ENCODE measurements around the gene LDHA.
"Not testable (repeated sequence)": the region's sequence is repeated elsewhere in the genome, so short reads cannot be mapped to it uniquely, and the experiment has no call there.

Gene LDHA

DNA sequence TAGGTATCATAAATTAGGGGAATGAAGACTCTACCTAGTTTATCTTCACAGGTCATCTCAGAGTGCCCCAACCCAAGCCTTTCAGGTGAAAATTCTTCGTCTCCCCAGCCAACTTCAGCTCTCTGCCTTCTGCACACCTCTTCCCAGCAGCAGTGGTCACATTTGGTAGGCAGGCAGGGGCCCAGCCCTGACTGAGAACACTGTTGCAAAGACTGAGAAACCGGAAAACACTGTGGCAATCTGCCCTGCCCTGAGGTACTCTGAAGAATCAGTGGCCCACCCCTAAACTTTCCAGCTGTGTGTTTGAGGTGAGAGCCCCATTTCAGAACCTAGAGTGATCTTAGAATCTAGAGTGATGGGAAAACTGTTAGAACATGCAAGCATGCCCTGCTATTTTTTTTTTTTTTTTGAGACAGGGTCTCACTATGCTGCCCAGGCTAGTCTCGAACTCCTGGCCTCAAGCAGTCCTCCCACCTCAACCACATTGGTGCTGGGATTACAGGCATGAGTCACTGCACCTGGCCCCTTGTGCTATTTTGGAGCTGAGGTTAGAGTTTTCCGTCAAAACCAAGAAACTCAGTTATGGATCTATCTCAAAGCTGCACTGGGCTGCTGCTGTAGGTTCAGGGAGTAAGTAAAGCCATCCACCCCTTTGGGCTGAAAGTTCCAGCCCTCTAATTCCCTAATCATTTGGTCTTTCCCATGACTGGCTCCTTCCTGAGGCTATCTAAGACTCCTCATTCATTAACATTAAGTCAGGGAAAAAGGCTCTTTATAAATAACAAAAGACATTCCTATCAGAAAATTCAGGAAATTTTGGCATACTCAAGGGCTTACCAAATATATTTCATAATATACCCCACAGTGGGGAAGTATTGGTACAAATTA lies 1.7 kb upstream of the LDHA start:
- in situ Hi-C loops (cut with HindIII; ENCODE audit: low sequenced_read_pairs), result no loop called here
- H3K4me3 ChIP-seq (ENCODE audit: low read depth, low read length), result no peak overlapping the region
- DNase-seq (ENCODE audit: low read depth), result no peak
- TF ChIP-seq, protein P1, sequence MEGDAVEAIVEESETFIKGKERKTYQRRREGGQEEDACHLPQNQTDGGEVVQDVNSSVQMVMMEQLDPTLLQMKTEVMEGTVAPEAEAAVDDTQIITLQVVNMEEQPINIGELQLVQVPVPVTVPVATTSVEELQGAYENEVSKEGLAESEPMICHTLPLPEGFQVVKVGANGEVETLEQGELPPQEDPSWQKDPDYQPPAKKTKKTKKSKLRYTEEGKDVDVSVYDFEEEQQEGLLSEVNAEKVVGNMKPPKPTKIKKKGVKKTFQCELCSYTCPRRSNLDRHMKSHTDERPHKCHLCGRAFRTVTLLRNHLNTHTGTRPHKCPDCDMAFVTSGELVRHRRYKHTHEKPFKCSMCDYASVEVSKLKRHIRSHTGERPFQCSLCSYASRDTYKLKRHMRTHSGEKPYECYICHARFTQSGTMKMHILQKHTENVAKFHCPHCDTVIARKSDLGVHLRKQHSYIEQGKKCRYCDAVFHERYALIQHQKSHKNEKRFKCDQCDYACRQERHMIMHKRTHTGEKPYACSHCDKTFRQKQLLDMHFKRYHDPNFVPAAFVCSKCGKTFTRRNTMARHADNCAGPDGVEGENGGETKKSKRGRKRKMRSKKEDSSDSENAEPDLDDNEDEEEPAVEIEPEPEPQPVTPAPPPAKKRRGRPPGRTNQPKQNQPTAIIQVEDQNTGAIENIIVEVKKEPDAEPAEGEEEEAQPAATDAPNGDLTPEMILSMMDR (IDR thresholded peaks at IDR 0.05; ENCODE audit: low read depth, low read length, missing control alignments), result no peak

DNA sequence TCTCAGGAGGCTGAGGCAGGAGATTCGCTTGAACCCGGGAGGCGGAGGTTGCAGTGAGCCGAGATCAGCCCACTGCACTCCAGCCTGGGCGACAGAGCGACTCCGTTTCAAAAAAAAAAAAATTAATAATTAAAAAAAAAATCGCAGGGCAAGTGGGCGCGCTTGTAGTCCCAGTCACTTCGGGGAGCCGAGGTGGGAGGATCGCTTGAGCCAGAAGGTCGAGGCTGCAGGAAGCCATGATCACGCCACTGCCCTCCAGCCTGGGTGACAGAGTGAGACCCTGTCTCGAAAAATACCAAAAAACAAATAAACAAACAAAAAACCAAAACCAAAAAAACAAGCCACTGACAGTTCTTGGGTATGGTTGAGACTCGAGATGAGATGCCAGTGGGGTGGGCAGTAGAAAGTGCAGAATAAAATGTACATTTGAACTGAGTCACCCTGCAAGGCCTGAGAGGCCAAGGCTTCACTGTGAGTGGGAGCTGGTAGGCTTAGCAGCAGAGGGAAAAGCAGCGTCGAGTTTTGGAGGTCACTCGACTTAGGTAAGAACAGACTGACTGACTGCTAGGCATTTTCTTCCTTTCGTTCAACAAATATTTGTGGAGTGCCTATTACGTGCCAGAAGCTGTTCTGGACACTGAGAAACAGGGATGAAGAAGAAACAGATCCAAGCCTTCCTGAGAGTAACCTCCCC lies 635 bp upstream of the LDHA start:
- in situ Hi-C loops (cut with HindIII; ENCODE audit: low sequenced_read_pairs), result no loop called here
- peak overlapping the region; percentile 96 for H3K4me3 ChIP-seq (ENCODE audit: low read depth, low read length)
- DNase-seq (ENCODE audit: low read depth), result no peak
- TF ChIP-seq, protein P1 (IDR thresholded peaks at IDR 0.05; ENCODE audit: low read depth, low read length, missing control alignments), result no peak

DNA sequence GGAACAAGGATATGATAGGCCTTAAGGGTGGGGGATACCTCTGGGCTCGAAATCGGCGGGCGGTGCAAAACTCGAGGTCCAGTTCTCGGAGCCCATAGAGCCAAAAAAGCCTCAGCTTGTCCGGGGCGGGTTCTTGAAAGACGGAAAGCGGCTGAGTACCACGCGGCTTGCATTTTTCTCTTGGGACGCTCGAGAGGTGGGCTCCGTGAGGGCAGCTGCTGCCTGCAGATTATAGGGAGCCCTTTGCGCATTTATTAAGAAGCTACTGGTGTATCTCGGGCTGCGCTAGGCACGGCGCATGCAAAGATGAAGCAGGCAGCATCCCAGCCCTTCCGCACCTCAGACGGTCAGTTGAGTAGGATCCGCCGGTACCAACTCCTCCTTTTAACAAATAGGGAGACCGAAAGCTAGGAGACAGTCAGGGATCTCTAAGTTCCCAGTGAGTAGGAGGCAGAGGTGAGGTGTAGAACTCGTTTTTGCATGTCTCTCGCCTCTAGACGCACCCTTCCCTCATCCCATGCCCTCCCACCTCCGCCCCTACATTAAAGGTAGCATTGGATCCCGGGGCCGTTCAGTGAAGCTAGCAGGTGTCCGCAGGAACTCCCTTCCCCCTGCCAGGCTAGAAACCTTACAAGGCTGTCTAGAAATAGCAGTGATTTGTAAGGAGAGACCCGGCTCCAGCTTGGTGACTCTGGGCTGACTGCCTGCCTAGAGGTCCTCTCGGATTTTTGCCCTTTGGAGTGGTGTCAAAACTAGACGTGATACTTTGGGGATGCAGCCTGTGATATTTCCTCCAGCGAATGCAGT lies 768 bp downstream of the LDHA start:
- H3K4me3 ChIP-seq (ENCODE audit: low read depth, low read length), result peak overlapping the region; percentile 96
- in situ Hi-C loops (cut with HindIII; ENCODE audit: low sequenced_read_pairs), result no loop called here
- no peak for DNase-seq (ENCODE audit: low read depth)
- TF ChIP-seq, protein P1 (IDR thresholded peaks at IDR 0.05; ENCODE audit: low read depth, low read length, missing control alignments), result no peak

DNA sequence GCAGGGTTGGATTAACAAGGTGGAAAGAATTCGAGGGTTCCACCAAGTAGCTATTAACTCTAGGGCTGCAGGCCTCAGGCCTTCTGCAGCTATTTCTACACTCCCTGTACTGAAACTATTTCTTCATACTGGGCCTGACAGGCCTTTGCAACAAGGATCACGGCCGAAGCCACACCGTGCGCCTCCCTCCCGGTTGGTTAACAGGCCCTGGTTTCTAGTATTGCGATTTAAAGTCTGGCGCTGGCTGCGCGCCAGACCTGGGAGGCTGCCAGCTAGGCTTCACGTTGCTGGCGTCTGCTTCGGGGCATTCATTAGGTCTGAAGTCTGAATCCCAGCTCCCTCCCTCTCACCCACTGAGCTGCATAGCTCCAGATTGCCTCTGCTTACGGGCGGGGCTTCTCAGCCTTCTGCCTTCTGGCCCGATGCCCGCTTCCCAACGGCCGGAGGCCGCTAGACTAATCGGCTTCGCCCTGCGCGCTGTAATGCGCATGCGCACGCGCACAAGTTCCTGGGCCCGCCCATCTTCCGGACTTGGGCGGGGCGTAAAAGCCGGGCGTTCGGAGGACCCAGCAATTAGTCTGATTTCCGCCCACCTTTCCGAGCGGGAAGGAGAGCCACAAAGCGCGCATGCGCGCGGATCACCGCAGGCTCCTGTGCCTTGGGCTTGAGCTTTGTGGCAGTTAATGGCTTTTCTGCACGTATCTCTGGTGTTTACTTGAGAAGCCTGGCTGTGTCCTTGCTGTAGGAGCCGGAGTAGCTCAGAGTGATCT lies 1.6 kb downstream of the LDHA start:
- DNase-seq (ENCODE audit: low read depth), result peak; percentile 98
- H3K4me3 ChIP-seq (ENCODE audit: low read depth, low read length), result peak overlapping the region; percentile 96
- in situ Hi-C loops (cut with HindIII; ENCODE audit: low sequenced_read_pairs), result no loop called here
- TF ChIP-seq, protein P1 (IDR thresholded peaks at IDR 0.05; ENCODE audit: low read depth, low read length, missing control alignments), result no peak

DNA sequence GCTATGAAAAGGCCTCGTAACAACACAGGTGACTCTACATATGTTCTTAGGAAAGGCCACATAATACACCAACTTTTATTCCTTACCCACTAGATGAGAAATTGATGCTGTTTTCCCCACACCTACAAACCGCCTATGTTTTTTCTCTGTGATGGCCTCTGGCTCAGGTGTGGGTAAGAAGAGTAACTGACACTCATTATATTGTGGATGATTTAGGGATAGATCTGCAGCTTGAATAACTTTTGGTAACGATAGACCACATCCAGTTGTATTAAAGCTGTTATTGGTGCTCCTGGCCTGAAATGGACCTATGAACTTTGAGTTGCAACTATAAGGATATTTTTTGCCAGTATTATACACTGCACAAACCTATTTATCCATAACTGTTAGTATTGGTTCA lies 3.6 kb downstream of the LDHA start:
- TF ChIP-seq, protein P1 (IDR thresholded peaks at IDR 0.05; ENCODE audit: low read depth, low read length, missing control alignments), result no peak
- no peak overlapping the region for H3K4me3 ChIP-seq (ENCODE audit: low read depth, low read length)
- no peak for DNase-seq (ENCODE audit: low read depth)
- in situ Hi-C loops (cut with HindIII; ENCODE audit: low sequenced_read_pairs), result no loop called here

DNA sequence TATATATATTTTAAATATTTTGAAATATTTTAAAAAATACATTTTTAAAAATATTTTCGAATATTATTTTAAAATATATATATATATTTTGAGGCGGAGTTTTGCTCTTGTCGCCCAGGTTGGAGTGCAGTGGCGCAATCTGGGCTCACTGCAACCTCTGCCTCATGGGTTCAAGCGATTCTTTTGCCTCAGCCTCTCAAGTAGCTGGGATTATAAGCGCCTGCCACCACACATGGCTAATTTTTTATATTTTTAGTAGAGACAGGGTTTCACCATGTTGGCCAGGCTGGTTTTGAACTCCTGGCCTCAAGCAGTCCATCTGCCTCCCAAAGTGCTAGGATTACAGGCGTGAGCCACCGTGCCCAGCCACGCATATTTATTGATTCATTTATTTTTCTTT lies 6.7 kb downstream of the LDHA start:
- H3K4me3 ChIP-seq (ENCODE audit: low read depth, low read length); DNase-seq (ENCODE audit: low read depth); in situ Hi-C loops (cut with HindIII; ENCODE audit: low sequenced_read_pairs): not testable (repeated sequence)

Data from astrocyte of the cerebellum (primary cell).